CD4-positive, alpha-beta T cell treated with Interleukin-10 for 1 hour (primary cell): ENCODE measurements around the gene CFAP74.

ENCODE experiments used
- DNase-seq: peaks from one replicate; pipeline ENCODE4 v3.0.0-alpha.2; 2020

CFAP74 gene

DNA sequence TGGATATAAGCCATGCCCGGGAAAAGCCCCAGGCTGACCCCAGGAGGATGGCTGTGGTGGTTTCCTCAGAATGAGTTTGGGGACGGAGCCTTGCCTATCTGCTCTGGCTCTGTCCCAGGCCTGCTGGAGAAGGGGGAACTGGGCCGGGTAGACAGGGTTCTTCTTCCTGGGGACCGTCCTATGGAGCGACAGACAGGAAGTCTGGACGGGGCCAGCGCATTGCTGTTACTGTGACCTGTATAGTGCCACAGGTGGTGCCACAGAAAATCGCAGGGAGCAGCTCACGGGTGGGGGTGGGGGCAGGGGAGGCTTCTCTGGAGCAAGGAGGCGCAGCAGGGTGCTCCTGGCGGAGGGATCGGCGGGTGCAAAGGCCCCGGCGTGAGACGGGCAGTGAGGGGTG lies 36.4 kb downstream of the CFAP74 start:
- DNase-seq: no peak

DNA sequence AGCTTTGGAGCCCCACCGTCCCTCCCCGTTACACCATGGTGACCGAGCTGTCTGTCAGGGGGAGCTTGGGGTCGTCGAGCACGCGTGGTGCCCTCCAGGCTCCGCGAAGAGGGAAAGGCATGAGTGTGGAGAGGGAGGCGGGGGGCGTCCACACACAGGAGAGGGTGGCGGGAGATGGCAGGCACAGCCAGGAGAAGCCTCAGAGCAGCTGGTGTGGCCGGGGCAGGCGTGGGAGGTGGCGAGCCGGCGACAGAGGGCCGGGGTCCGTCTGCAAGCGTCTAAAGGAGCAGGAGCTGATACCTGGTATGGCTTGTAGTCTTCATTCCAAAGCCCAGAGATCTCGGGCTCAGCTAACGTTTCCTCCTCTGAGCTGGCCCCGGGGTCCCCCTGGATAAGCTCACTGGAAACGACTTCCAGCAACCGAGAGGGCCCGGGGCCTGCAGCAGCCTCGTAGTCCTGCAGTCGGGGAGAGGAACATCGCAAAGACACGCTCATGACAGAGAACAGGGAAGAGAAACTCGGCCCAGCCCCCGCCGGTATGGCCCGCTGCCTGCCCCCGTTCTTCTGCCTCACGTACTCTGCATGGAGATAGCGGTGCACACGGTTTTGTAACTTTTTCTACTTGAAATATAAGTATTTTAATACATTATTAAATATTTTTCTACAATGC lies 37.4 kb downstream of the CFAP74 start:
- DNase-seq: no peak

DNA sequence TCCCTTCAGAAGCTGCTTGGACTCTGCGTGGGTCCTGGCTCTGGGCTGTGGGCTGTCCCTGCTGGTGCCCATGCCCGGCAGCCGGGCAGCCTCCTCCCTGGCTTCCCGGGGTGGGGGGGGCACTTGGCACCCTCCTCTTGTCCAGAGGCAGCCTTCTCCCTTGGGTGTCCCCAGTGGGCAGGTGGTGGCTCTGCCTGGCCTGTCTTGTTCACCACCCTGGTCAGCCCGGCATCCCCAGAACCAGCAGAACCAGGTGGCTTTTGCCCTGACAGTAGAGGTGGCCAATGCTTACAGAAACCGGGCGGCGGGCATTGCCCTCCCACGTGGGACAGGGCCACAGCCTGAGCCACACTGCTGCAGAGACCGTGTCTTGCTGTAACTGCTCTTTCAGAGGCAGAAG lies 38.0 kb downstream of the CFAP74 start:
- DNase-seq: no peak

DNA sequence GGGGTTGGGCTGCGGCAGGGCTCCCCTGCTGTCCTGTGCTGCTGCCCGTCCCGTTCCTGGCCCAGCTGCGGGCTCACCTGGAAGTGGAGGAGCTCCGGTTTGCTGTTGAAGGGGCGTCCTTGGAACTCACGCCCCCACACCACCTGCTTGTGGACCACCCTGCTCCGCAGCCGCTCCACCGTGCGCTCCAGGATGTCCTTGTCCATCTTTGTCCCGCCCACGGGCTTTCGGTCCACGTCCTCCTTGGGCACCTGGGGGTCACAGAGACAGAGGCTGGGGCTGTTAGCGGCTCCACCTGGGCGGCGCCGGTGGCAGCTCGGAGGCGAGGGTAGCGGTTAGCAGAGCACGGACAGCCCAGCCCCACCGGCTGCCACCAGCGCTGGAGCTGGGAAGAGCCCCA lies 38.8 kb downstream of the CFAP74 start:
- DNase-seq: no peak

DNA sequence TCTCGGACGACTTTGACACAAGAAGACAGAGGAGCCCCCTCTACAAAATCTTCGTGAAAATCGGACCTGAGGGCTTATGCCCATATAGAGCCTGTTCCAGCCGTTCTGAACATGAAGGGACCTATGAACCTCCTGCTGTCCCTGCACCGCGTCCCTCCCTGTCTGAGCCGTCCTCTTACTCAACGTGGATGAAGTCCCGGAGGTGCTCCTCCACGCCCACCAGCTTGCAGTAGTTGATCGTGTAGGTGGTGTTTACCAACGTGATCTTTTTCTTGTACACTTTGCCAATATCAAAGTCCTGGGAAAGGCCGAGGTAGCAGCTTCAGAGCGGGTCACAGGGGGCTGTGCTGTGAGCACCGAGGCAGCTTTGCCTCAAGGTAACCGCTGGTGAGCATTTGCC lies 40.0 kb downstream of the CFAP74 start:
- DNase-seq: no peak

DNA sequence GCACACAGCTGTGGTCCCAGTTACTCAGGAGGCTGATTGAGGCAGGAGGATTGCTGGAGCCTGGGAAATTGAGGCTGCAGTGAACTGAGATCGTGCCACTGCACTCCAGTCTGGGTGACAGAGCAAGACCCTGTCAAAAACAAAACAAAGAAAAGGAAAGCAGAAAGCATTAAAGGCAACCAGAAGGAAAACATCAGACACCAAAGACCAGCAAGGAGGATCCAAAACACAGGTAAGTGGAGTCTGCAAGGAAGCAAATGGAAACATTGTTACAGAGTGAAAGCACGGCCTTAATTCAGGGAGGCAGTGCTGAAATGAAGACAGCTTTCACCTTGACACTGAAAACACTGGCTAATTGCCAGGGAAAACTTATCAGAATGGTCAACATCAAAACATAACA lies 40.8 kb downstream of the CFAP74 start:
- no peak for DNase-seq

DNA sequence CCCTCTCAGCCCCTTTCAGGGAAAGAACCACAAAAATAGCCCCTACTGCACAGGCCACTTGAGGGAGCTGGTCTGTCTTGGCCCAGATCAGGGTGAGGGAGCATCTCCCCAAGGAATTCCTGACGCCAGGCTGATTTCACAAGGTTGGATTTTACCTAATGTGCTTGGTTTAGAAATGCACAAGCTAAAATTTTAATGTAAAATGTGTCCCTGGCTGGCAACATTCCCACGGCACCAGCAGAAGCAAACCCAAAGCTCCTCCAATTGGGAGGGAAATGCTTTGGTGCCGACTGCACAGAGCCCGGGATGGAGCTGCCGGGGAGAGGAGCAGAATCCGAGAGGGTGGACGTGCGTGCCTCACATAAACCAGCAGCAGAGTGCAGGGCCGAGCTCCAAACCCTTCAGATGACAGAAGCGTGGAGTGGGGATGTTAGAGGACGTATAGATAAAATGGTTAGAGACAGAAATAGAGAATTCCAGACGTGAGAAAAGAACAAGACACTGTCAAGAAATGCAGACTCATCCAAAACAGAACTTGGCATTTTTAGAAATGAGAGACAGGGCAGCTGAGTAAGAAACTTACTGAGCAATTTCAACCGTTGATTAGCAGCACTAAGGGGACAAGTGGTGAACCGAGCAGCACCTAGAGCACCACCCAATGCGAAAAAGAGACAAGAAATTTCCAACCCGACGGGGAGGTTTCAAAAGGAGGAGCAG lies 42.9 kb downstream of the CFAP74 start:
- DNase-seq: no peak

DNA sequence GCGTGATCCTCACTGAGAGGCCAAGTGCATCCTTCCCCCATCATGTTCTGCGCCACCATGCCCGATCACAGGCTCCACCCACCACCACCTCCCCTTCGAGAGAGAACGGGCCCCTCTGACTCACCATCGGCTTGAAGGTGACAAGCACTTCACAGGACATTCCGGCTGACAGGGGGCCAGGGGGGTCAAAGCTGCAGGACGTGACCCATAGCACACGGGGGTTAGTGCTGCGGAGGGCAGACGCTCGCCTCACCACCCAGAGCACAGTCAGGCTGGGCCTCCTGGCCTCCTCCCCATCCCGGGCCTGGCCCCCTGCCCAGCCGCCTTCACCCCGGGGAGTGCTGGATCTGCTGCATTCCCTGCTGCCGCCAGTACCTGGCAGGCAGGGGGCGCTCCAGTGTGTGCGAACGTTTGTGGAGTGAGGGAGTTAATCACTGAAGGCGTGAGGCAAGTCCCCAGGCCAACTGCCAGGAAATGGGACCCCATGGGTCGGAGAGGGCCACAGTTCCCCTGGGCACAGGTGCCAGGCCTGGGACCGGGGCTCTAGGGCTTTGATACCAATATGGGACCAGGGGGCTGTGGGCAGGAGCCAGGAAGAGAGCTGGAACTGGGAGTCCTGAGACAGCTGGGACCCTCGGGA lies 43.6 kb downstream of the CFAP74 start:
- peak; percentile 58 for DNase-seq

DNA sequence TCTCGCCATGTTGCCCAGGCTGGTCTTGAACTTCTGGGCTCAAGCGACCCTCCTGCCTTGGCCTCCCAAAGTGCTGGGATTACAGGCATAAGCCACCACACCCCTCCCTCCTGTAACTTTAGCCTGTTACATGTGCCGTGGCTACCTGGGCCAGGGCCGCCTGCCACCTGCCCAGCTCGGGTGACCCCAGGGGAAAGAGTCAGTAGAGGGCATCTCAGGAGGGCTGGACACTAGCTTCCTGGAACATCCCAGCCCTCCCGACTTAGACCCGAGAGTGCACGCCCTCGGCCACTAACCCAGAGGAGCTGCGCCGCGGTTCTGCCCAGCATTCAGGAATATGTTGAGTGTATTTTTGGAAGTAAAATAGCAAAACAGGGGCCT lies 44.1 kb downstream of the CFAP74 start:
- DNase-seq: no peak

DNA sequence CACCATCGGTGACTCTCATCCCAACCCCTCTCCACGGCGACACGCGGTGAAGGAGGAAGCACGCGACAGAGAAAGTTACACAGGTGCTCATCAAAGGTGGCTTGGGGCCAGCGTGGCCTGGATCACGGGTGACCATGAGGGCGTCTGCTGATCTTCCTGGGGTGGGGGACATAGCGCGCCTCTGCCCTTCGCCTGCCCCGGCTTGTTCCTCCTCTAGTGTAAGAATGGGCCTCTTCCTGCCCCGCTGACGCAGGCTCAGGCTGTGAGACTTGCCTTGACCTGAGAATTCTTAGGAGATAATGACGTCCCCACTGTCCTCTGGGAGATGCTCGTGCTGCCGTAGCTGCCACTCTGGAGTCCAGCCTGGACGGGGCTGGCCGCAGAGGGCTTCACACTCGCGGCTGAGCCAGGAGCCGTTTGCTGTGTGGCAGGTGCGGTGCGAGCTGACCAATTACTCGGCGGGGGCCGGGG lies 45.5 kb downstream of the CFAP74 start:
- DNase-seq: no peak

DNA sequence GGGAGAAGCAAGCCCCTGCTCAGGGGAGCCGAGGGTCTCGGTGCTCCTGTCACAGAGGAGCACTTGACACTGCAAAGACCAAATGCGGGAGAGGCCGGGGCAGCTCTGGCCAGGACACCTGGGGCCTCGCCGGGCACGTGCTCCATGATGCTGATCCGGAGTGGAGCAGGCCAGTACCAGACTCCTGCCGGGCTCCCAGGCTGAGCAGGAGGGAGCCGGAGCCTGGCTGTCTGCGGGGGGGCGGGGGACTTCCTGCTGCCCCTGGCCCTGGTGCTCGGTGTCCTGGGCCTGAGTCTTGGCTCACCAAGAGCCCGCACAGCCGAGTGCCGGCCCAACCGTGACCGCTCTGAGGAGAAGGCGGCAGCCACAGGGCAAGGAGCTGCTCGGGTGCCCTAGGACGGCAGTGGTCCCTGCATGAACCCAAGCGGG lies 46.0 kb downstream of the CFAP74 start:
- DNase-seq: no peak

DNA sequence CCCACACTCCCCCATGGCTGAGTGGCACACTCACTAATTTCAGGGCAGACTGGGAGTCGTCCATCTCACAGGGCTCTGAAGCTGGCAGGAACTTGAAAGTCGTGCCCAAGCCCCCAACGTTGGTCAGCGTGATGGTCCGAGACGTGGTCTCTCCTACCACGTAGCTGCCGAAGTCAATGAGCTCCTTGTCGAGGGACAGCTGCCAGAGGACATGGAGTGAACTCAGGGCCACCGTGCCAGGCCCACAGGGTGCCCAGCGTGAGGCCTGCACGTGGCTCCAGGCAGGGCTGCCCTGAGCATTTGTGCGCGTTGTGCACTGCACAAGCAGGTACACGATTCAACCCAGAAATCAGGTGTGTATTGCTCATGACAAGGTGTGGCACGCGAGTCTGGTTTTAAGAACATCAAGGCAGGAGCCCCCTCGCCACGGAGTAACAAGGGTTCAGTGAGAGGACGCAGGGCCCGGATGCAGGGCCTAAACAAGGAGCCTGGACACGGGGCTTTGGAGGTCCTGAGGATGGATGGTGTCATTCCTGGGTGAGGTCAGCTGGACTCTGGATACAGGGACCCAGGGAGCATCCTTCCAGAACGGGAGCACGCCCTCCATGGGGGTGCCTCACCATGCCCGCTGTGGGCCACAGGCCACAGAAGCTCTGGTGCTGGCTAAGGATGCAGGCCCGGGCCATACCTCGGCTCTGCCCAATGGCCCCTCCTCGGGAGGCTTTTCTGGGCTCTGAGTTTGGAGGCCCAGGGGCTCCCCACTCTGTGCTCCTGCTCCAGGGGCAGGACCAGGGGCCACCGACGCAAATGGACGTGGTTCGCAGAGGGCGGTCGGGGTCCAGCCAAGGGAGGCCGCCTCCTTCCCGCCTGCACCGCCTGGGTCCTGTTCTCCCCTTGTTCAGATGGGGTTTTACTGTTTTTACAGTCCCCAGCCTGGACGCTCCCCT lies 46.7 kb downstream of the CFAP74 start:
- no peak for DNase-seq

DNA sequence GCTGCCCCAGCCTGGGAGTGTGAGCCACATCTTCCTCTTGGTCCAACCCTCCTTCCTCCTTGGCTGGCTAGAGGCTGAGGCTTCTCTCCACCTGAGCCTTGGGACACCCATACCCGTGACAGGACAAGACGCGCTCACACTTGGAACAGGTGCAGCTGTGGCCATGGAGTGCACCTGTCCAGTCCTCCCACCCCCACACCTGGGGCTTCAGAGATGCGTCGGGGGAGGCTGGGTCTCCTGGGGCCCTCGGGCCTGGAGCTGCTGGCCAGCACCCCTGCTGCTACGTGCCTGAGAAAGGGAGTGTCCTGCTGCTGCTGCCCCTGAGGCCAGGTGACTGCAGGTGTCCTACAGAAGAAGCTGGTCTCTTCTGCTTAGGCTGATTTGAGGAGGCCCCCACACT lies 47.5 kb downstream of the CFAP74 start:
- no peak for DNase-seq

DNA sequence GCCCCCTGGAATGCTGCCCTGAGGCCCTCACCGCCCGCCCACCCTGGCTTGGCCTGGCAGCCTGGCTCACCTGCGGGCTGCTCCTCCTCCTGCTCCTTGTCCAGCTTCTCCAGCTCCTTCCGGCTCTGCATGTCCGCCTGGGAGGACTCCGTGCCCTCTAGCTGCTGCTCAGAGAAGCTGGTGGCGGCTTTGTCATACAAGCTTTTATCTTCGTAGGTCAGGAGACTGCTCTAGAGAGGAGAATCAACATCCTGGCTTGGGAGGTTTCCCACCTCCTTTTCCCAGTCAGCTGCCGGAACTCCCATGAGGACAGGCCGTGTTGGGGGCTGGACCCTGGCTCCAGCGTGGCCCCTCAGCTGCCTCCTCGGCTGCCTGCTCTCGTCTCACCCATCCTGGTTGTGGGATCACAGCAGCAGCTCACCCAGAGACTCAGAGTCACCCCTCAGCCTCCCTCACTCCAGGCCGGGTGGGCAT lies 47.9 kb downstream of the CFAP74 start:
- no peak for DNase-seq

DNA sequence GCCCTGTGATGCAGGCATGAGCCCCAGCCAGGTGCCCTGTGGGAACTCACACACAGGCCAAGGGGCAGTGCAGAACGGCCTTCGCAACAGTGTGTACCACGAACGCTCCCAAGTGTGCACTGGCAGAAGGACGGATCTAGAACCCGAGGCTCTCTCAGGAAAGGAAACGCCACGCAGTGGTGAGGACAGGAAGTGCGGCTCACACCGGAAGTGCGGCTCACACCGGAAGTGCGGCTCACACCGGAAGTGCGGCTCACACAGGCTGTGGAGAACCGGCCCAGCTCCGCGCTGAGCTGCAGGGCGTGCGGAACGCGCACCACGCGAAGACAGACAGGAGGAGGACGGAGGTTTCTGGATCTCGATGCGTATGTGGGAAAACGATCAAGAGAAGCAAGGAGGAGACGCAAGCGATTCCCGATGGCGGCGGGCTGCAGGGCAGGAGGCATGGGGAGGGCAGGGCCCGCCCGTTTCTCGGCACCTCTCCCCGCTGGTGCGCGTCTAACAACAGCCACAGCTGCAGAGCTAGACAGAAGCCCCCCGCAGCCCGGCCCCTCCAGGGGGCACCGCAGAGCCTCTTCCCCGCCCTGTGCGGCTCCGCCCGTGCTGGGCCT lies 48.6 kb downstream of the CFAP74 start:
- peak; percentile 12 for DNase-seq

DNA sequence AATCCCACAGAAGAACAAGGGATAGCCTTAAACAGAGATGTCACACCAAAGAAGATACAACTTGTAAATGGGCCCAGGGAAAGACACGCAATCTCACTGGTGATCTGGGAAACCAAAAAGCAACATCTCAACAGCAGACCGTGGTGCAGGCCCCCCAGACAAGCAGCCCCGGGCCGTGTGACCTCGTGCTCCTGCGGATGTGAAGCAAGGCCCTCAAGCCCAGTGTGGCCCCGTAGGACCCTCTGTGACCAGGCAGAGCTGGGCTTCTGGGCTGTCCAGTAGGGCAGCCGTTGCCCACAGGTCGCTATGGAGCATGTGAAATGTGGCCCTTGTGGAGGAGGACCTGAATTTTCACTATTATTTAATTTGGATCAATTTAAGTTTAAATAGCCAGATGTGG lies 49.6 kb downstream of the CFAP74 start:
- DNase-seq: no peak

DNA sequence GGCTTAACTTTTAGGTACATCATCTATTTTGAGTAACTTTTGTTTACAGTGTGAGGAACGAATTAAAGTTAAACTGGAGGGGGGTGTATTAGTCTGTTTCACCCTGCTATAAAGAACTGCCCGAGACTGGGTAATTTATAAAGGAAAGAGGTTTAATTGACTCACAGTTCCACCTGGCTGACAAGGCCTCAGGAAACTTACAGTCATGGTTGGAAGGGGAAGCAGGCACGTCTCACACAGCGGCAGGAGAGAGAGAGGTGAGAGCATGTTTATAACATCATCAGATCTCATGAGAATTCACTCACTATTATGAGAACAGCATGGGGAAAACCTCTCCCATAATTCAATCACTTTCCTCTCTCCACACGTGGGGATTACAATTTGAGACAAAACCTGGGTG lies 52.6 kb downstream of the CFAP74 start:
- no peak for DNase-seq

DNA sequence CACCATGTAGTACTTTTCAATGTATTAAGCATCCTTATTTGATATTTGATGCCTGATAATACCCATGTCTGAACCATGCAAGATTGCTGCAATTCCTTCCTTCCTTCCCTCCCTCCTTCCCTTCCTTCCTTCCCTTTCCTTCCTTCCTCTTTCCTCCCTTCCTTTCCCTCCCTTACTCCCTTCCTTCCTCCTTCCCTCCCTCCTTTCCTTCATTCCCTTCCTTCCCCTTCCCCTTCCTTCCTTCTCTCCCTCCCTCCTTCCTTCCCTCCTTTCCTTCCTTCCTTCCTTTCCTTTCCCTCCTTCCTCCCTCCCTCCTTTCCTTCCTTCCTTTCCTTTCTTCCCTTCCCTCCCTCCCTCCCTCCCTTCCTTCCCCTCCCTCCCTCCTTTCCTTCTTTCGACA lies 54.8 kb downstream of the CFAP74 start:
- no peak for DNase-seq

DNA sequence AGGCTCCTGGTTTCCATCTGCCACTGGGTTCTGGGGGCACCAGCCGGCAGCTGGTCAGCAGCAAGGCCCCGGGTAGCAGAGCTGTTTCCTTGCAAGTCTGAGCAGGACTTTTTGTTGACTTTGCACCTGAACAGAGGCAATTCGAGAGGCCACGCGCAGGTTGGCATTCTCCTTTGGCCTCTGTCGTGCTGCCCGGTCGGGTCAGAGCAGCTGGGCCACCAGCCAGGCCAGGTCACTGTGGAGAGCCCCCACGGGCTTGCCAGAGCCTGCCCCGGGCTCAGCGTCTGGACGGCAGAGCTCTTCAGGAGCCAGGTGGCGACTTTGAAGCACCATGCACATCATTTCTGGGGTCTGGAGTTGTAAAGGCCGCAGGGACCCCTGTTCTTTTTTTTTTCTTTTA lies 56.1 kb downstream of the CFAP74 start:
- no peak for DNase-seq

DNA sequence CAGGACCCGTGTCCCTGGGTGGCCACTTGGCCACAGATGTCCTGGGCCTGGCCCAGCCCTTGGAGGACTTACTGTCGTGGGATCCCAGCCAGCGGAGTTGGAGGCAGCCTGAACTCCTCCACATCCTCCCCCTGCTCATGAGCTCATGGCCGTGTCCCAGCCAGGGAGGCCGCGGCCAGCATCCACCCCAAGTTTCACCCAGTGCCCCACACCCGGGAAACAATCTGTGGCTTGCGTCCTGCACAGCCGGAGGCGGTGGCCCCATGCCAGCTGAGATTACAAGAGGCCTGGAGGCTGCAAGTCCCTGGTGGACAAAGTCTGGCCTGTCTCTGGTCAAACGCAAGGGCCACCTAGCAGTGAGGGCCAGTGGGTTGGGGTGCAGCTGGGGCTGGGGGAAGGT lies 57.0 kb downstream of the CFAP74 start:
- no peak for DNase-seq

DNA sequence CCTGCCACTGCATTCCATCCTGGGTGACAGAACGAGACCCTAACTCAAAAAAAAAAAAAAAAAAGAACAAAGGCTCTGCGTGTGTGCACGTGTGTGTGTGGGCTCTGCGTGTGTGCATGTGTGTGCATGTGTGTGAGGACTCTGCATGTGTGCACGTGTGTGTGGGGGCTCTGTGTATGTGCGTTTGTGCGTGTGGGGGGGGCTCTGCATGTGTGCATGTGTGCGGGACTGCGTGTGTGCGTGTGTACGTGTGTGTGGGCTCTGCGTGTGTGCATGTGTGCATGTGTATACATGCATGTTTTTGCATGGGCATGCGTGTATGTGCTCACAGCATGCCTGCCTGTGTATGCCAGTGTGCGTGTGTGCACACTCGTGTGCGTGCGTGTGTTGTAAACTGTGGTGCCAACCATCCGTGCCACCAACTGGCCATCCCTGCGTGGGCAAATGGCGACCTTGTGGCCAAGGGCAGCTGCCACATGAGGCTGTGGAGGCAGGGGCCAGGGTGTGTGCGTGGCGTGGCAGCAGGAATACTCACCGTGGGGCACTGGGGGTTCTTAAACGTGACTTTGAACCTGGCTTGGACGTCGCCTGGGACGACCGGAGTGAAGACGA lies 57.7 kb downstream of the CFAP74 start:
- DNase-seq: no peak
